Hematopoietic multipotent progenitor cell (in vitro differentiated cells): ENCODE results near the gene NKIRAS1. TPM values are rescaled to one million over a fixed set of nuclear protein-coding genes. Genes with fewer than 3 reads are reported as not detected.
A peak's percentile ranks its signal among the peaks of the same experiment; 100 is the strongest.
"Not testable (repeated sequence)": the region's sequence is repeated elsewhere in the genome, so short reads cannot be mapped to it uniquely, and the experiment has no call there.

Experiments
- DNase-seq, 3 donors: peaks; one replicate each; pipeline ENCODE4 v3.0.0-alpha.2; 2011 to 2015; ENCODE audit warnings: low read depth in 2 of 3, low spot score in 2 of 3
- total RNA-seq: library from RNA; depleted of rRNA; stranded (reverse); fragments of >200 nt; gene quantifications from one replicate; pipeline ENCODE4 v1.2.3, GENCODE V29; 2012

Gene NKIRAS1
- total RNA-seq, 1 donor = 2.7 TPM

DNA sequence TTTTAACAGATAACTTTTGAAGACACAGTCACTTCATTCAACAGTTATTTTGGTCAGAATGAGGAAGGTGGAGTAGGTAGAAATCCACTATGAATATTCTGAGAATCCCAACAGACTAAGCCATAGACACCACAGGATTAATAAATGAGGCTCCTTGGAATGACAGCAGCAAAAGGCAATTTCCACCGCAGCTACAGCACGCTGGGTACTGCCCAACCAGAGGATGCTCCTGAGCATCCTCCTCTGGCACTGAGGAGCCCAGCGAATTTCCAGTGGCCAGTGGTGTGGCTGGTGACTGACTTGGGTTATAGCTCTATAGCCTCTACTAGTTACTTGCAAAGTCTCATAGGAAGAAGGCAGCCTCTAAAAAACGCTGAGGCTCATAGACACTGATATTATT lies 24.6 kb upstream of the NKIRAS1 start:
- no peak for DNase-seq

DNA sequence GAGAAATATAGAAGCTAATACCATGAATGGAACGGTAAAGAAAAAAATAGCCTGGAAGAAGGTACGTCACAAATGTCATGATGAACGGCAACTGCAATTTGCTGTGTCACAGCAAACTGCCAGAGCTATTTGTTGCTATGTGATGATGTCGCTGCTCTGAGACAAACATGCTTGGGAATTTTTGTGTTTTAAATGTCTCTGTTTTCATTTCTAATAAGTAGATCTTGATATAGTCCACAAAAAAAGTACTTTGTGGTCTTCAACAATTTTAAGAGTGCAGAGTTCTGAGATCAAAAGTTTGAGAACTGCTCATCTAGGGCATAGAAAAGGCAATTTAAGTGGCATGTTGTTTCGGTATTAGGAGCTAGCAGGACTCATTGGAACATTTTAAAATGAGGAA lies 24.0 kb upstream of the NKIRAS1 start:
- peak in 1 of 3 donors; percentile 52 for DNase-seq

DNA sequence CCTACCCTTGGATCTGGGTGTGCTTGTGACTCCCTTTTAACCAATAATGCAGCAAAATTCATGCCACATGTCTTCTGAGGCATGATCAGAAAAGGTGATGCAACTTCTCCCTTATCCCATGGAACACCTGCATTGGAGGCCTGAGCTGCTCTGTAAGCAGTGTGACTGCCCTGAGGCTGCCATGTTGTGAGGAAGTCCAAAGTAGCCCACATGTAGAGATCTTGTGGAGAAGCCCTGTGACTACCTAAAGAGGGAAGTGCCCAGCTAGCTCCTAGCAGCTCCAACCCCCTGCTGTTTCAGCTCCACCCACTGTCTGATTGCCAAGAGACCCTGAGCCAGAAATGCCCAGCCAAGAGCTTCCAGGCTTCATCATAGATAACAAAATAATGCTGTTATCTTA lies 21.9 kb upstream of the NKIRAS1 start:
- no peak for DNase-seq

DNA sequence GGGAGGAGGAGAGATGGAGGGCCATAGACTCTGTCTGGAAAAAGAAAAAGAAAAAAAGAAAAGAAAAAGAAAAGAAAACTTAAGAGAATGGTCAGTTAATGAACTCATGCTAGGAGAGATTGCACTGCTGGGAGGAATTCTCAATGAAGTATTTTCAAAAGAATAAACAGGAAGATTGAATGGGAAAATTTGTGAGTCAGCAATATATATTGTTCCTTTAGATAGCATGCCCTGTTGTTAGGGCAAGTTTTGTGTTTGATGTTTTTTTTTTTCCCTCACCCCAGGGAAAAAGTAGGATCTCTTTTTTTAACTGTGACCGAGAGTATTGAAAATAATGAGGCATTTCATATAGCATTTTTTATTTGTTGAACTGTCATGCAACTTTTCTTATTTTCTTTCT lies 20.5 kb upstream of the NKIRAS1 start:
- no peak for DNase-seq

DNA sequence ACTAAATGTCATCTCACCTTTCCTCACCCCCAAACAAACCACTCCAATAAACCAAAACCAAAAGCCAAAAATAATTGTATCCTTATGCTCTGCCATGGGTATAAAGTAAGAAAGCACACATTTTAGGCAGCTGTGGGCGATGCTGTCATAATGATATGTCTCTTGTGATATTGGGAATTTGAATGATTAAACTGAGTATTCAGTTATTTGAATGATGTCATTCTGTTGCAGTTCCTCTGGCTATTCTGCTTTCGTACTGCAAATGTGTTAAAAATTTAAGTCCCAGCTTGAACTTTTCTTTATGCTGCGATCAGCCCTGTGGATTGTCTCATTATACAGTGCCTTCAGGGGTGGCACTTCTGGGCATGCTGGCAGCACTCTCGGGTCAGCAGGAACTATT lies 17.5 kb upstream of the NKIRAS1 start:
- DNase-seq = no peak

DNA sequence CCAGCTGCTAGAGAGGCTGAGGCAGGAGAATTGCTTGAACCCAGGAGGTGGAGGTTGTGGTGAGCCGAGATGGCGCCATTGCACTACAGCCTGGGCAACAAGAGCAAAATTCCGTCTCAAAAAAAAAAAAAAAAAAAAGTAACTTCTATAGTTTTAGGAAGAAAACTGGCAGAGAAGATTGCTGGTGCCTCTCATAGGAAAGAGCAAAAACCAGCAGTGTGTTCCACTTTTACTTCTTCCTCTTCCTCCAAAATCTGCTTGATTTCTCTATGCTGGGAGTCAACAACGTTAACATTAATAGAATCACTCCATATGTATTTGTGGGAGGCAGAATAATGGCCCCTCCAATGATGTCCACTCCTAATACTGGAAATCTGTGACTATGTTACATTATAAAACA lies 15.8 kb upstream of the NKIRAS1 start:
- DNase-seq = no peak

DNA sequence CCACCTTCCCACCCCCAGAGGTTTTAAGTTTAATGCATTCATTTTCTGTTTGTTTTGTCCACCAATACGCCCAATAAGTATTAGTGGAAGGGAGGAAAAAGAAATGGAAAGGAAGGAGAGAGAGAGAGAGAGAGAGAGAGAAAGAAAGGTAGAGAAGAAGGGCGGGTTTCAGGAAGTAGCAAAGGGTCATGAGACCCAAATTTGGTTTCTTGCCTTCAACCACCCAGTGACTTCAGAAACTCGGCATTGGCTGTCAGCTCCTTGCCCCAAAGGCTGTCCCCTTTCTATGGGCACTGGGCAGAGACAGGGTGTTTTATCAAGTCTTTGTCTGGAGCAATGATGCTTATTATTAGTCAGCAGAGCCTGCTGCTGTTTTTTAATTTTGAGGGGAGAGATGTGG lies 14.8 kb upstream of the NKIRAS1 start:
- DNase-seq = no peak

DNA sequence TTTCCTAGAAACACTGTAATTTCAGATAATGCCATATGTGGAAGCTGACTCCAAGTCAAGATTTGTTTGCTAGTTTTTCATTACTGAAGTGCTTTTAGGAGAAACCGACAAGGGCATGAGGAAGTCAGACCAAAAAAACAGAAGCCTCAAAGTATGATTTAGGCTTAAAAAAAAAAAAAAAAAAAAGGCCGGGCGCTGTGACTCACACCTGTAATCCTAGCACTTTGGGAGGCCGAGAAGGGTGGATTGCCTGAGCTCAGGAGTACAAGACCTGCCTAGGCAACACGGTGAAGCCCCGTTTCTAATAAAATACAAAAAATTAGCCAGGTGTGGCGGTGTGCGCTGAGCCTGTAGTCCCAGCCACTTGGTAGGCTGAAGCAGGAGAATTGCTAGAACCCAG lies 11.7 kb upstream of the NKIRAS1 start:
- DNase-seq = peak in 2 of 3 donors; percentile 41 to 64

DNA sequence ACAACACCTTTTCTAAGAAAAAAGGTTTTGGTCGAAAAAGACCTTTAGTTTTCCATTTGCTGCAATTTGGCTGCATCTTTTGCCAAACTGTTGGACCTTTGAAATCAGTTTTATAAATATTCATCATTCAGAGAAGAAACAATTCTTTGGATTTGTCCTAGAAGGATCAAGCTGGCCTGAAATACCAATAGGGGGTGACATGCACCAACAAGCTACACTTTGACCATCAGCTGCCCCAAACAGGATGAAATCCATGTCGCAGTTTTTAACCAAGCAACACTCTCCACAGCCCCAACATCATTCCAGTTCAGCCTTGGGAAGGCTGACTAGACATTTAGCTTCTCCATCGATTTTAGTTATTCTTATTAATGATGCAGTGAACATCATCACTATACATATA lies 9.9 kb upstream of the NKIRAS1 start:
- DNase-seq = no peak

DNA sequence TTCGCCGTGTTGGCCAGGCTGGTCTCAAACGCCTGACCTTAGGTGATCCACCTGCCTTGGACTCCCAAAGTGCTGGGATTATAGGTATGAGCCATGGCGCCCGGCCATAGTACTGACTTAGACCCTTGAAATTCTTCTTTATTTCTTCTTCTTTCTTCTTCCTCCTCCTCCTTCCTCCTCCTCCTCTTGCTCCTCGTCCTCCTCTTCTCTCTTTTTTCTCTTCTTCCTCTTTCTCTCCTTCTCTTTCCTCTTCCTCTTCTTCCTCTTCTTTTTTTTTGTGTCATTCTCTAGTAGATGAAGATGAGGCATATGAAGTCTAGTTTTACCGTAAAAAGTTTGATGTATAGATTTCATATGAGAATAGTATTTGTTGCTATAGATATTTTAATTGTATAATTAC lies 9.5 kb upstream of the NKIRAS1 start:
- no peak for DNase-seq

DNA sequence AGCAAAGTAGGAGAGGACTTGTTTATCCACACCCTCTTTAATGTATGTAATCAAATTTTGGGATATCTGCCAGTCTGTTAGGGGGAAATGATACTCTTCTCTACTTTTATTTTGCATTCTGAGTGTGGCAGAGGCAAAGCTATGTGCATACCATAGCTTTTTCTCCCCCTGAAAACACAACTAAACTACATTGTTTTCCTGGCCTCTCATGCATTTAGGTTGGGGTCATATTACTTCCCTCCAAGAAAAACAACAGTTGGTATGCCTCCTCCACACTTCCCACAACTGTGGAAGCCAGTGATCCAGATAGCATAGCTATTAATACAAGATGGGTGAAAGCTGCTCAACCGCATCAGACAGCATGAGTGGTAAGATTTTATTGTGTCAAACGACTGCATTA lies 7.0 kb upstream of the NKIRAS1 start:
- DNase-seq = no peak

DNA sequence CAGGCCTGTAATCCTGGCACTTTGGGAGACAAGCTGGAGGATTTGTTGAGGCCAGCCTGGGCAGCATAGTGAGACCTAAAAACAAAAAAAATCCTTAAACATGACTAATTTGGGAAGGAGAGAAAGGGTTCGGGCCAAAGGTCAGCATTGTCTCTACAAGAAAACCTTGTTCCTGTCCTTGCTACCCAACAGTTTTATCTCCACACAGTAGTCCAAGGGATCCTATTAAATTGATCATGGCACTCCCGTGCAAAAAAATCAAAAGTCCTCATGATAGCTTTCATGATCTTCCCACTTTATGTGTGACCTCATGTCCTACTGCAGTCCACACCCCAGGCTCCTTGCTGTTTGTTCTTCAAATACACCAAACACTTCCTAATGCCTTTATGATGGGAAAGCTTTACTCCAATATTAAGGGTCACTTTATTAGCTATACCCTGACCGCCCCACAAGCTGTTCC lies 4.3 kb upstream of the NKIRAS1 start:
- no peak for DNase-seq

DNA sequence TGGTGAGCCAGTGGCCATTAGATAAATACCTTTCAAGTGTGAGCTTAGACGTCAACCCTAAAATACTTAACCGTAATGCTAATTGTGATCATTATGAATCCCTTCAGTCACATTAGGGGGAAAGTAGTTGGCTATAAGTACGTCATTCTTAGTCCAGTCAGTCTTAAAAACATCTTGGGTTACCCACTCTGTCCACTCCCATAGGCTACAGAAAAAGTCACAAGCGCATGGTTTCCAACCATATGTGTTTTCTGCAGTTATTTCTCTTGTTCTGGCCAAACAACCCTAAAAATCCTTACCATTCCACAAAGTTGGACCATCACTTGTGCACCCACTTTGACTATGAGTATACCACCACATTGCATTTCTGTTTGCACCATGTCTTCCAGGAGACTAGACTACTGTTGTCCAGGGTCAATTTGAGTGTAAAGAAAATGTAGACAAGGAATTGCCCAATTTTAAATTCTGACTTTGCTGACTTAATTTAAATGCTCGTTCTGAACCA lies 3.4 kb upstream of the NKIRAS1 start:
- no peak for DNase-seq

DNA sequence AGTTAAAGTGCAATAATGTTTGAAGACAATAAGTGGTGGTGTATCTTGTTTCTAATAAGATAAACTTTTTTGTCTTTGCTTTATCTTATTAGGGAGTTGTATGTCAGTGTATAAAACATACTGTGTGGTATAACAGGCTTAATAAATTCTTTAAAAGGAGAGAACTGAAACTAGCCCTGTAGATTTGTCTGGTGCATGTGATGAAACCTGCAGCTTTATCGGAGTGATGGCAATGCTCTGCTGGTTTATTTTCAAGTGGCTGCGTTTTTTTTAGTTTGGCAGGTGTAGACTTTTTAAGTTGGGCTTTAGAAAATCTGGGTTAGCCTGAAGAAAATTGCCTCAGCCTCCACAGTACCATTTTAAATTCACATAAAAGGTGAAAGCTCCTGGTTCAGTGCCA lies 2.8 kb upstream of the NKIRAS1 start:
- DNase-seq = no peak

DNA sequence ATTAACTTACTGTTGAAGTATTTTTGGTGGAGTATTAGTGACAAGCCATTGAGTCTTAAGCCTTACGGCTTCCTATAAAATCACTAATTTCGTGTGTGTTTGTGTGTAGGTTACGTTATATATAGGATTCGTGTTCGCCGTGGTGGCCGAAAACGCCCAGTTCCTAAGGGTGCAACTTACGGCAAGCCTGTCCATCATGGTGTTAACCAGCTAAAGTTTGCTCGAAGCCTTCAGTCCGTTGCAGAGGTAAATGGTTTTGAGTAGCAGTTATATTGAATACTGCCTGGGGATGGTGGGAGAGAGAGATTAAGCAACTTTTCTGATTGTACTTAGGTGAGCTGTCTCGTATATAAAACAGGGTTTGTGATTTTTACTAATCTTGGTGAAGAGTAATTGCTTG lies 1.5 kb upstream of the NKIRAS1 start:
- DNase-seq = not testable (repeated sequence)

DNA sequence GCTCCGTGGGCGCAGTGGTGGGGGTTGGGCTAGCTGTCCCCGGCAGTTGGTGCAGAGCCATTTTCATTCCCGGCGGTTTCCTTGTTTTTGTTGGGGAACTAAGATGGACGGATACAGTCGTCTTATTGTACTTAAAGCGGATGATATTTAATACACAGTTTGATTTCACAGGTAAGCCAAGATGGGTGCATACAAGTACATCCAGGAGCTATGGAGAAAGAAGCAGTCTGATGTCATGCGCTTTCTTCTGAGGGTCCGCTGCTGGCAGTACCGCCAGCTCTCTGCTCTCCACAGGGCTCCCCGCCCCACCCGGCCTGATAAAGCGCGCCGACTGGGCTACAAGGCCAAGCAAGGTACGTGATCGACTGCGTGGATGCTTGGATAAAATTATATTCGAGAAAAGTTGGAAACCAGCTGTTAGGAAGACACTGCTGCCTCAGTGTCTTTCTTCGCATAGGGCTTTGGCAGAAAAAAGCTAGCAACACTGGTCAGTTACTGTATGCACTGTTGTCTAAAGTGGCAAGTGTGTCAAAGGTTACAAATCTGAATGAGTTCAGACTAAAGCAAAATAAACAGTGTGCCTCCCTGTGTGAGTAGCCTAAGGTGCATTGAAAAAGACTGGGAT lies 1.0 kb upstream of the NKIRAS1 start:
- peak in 2 of 3 donors; percentile 69 to 84 for DNase-seq

DNA sequence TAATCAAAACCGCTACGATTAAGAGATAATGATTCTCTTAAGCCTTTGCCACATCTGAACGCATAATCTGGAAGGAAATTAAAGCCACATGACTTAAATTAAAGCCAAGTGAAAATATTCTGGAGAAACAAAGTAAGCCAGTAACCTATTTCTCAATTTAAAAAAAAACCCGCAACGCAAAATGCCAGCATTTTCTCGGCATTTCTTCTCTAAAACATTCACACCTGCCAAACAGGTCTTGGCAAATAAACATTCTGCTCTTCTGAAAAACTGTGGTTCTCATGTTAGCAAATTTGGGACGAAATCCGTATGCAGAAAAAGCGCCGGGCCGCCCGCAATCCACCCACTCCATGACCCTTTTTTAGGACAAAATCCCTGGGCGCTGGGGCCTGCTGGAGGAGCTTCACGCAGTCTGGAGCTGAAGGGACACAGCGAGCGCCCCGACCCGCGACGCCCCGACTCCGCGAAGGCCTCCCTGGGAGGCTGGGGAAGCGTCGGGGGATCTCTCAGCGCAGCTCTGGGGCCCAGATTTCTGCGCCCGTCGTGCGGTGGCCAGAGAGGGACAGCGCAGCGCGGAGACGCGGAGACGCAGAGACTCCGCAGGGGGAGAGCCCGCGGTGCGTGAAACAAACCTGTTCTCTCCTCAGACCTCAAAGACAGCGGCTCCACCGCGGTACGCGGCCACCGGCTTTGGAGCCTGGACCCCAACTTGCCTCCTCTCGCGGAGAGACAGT lies 471 bp downstream of the NKIRAS1 start:
- DNase-seq = no peak

DNA sequence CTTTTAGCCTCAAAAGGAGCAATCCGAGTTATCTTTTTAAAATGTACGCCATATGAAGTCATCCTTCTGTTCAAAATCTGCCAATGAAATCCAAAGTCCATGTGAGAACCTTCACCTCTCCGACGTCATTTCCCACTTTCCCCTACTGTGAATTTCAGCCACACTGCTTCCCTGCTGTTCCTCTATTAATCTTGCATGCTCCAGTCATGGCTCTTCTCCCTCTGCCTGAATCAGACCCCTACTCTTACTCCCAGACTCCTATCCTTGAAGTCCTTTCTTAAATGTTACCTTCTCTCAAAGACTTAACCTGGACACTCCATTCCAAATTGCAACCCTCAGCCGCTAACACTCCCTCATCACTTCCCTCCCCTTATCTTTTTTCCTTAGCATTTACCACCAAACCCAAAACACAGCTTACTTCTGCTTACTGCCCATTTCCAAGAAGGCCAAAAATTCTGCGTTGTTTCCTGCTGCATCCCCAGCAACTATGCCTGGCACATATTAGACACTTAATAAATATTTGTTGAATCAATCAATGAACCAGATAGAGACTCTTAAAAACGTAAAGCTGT lies 1.2 kb downstream of the NKIRAS1 start:
- peak in 1 of 3 donors; percentile 18 for DNase-seq

DNA sequence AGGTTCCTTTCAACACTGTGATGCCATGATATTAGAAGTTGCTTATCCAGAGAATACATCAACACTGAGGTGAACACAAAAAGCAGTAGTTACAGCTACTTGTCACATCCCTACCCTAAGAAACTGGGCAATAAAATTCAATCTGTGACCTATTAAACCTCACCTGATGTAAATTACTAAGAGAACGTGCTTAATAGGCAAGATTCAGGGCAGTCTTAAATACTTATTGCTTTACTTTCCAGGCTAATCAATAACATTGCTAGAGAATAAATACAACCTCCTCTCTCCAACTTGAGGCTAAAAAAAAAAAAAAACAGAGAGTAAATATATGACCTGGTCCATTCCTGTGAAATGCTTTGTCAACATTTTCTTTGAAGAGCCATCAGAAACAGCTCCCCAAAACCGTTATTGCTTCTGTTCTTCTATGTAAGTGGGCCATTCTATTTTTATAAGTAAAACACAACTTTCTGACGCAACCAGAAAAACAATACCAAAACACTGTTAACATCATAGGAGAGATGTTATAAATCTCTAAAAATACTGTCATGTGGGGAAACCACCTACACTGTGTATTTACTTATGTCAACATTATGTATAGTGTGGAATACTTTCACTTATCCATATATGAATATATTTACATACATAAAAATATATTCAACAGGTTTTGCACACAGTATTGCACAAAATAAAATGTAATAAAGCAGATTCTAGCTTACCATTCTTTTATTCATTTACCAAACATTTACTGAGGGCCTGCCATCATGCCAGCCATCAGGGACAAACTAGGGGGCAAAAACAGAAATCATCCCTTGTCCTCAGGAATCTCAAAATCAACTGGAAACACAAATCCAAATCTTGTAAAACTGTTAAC lies 2.7 kb downstream of the NKIRAS1 start:
- no peak for DNase-seq

DNA sequence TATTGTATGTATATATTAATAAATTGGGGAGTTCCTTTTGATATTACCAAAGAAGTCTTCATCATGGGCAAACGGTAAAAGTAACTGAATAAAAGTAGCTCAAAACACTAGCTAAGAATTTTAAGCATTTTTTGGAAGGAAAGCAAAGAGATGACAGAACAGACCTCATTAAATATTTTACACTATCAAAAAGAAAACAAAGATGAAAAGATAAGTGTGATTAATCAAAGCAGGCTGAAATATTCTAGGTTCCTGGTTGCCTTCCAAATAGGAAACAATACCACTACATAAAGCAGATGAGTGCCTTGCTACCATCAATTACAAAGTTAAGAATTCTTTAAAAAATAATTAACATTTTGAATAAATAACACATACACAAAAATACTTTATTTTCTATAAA lies 3.6 kb downstream of the NKIRAS1 start:
- DNase-seq = no peak

DNA sequence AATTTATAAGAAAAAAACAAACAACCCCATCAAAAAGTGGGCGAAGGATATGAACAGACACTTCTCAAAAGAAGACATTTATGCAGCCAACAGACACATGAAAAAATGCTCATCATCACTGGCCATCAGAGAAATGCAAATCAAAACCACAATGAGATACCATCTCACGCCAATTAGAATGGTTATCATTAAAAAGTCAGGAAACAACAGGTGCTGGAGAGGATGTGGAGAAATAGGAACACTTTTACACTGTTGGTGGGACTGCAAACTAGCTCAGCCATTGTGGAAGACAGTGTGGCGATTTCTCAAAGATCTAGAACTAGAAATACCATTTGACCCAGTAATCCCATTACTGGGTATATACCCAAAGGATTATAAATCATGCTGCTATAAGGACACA lies 4.5 kb downstream of the NKIRAS1 start:
- not testable (repeated sequence) for DNase-seq
